ENCODE data around the gene SMYD2.

DNA sequence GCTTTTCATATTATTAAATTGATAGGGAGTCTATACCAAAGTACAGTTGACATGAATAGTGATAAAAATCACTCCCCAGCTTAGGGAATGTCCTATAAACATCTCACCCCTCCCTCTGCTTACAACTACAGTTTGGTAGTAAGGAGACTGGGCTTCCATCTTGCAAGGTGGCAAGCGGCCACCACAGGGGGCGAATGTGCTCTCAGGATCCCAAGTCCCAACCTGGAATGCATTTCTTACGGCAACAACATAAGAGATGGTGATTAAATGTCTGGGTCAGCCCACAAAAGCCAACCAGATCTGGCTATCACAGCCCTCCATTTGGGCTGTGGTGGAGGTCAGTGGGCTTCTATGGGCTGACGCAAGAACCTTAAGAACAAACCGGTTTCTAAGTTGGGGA is 68.0 kb downstream of the SMYD2 start:
- TF ChIP-seq, protein P1, sequence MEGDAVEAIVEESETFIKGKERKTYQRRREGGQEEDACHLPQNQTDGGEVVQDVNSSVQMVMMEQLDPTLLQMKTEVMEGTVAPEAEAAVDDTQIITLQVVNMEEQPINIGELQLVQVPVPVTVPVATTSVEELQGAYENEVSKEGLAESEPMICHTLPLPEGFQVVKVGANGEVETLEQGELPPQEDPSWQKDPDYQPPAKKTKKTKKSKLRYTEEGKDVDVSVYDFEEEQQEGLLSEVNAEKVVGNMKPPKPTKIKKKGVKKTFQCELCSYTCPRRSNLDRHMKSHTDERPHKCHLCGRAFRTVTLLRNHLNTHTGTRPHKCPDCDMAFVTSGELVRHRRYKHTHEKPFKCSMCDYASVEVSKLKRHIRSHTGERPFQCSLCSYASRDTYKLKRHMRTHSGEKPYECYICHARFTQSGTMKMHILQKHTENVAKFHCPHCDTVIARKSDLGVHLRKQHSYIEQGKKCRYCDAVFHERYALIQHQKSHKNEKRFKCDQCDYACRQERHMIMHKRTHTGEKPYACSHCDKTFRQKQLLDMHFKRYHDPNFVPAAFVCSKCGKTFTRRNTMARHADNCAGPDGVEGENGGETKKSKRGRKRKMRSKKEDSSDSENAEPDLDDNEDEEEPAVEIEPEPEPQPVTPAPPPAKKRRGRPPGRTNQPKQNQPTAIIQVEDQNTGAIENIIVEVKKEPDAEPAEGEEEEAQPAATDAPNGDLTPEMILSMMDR (conservative IDR thresholded peaks at IDR 0.05; ENCODE audit: low read depth, low read length), result no peak
- no peak for TF ChIP-seq EZH2 (IDR thresholded peaks at IDR 0.05; ENCODE audit: borderline replicate concordance, low read depth, low read length, poor library complexity, severe bottlenecking)

Measured in A673 (cell line).